GM12878 (cell line): Measurements from ENCODE around the gene CSMD2. TPM values are rescaled to one million over a fixed set of nuclear protein-coding genes. Genes with fewer than 3 reads are reported as not detected.

Experiments
- ATAC-seq: fragments of 200-7000 bp; cut with Tn5 transposase; 3 replicates; pipeline ENCODE4 v1.9.1; 2020; ENCODE audit warnings: mild to moderate bottlenecking, moderate library complexity
- BruUV-seq: library from RNA; stranded (reverse); fragments of 400-500 nt; replicated peaks from 2 replicates; lab custom pipeline; 2021; lab: Mats Ljungman, UMichigan
- CTCF ChIA-PET: fragments of 300-600 bp; sonication (Branson Sonifier 250); formaldehyde crosslinking; extraction: SDS; loops from one replicate; lab custom pipeline; 2021; ENCODE audit warnings: inconsistent platforms; lab: Yijun Ruan, JAX
- POLR2A ChIA-PET: fragments of 350-600 bp; formaldehyde crosslinking; extraction: SDS; loops from one replicate; lab custom pipeline; 2021; ENCODE audit warnings: inconsistent platforms; lab: Charles Lee
- RAD21 ChIA-PET: fragments of 300-600 bp; sonication (Branson Sonifier 250); formaldehyde crosslinking; loops from one replicate; lab custom pipeline; 2023; ENCODE audit warnings: antibody characterized with exemption; ENCODE audit not compliant: unreplicated experiment; lab: Charles Lee
- SMC1A ChIA-PET: fragments of 300-600 bp; sonication (Branson Sonifier 250); formaldehyde crosslinking; loops from one replicate; lab custom pipeline; 2023; ENCODE audit not compliant: unreplicated experiment, uncharacterized antibody; lab: Charles Lee
- DNase-seq: peaks from one replicate; pipeline ENCODE4 v3.0.0-alpha.2; 2011; ENCODE audit warnings: low read depth, low spot score
- FAIRE-seq: peaks from 3 replicates; lab custom pipeline; 2011; peaks lifted over from hg19 to GRCh38; lab: Jason Lieb, UNC
- H2AFZ ChIP-seq: 2 replicates; pipeline ENCODE4 v1.6.0; 2011; ENCODE audit warnings: low read depth, low read length, control low read depth; ENCODE audit not compliant: control insufficient read depth
- H3K27ac ChIP-seq: 2 replicates; pipeline ENCODE4 v1.5.1; 2011; ENCODE audit warnings: control low read depth; ENCODE audit not compliant: control insufficient read depth, insufficient read depth
- H3K27me3 ChIP-seq, 2 experiments: replicated peaks in 1 of 2; 2 replicates each; pipeline versions ENCODE4 v1.6.0 to v1.6.1; 2011; ENCODE audit warnings: low read length in 1 of 2; ENCODE audit not compliant: control insufficient read depth in 2 of 2, insufficient read depth in 2 of 2
- H3K36me3 ChIP-seq, 2 experiments: 2 replicates each; pipeline ENCODE4 v1.5.1; 2011; ENCODE audit warnings: low read length in 1 of 2; ENCODE audit not compliant: control insufficient read depth in 2 of 2, insufficient read depth in 2 of 2
- H3K4me1 ChIP-seq: 2 replicates; pipeline ENCODE4 v1.6.1; 2011; ENCODE audit warnings: mild to moderate bottlenecking, low read length, moderate library complexity, mixed read lengths; ENCODE audit not compliant: control insufficient read depth, insufficient read depth
- H3K4me2 ChIP-seq: 2 replicates; pipeline ENCODE4 v1.6.0; 2011; ENCODE audit warnings: control low read depth; ENCODE audit not compliant: control insufficient read depth, insufficient read depth
- H3K4me3 ChIP-seq: fragments of 200-600 bp; sonication (generic); 2 replicates; pipeline ENCODE4 v1.5.1; 2016
- H3K79me2 ChIP-seq: 2 replicates; pipeline ENCODE4 v1.6.0; 2011; ENCODE audit warnings: low read length; ENCODE audit not compliant: control insufficient read depth, insufficient read depth
- H3K9ac ChIP-seq: 2 replicates; pipeline ENCODE4 v1.8.0; 2011; ENCODE audit warnings: low read length, control low read depth, mixed read lengths; ENCODE audit not compliant: control insufficient read depth, insufficient read depth
- H3K9me3 ChIP-seq: replicated peaks from 3 replicates; pipeline ENCODE4 v1.5.1; 2011; ENCODE audit warnings: mild to moderate bottlenecking, low read length; ENCODE audit not compliant: control insufficient read depth, insufficient read depth
- H4K20me1 ChIP-seq: 2 replicates; pipeline ENCODE4 v1.6.0; 2011; ENCODE audit not compliant: control insufficient read depth, insufficient read depth
- CBX3 ChIP-seq: fragments of 200-600 bp; sonication (generic); IDR thresholded peaks from 2 replicates; pipeline ENCODE4 v1.6.1; 2016; ENCODE audit warnings: low read depth, borderline replicate concordance
- NFXL1 ChIP-seq: fragments of 450-650 bp; IDR thresholded peaks from 2 replicates; pipeline ENCODE4 v1.6.1; 2017; ENCODE audit warnings: antibody characterized with exemption, mild to moderate bottlenecking, borderline replicate concordance
- SUZ12 ChIP-seq: fragments of 200-600 bp; sonication (generic); IDR thresholded peaks from one replicate; pipeline ENCODE4 v1.6.1; 2018; ENCODE audit warnings: antibody characterized with exemption, mild to moderate bottlenecking; ENCODE audit not compliant: unreplicated experiment
- WGBS: methylation state at CpG from one replicate; pipeline ENCODE4 v1.1.6; 2016; ENCODE audit warnings: low lambda C conversion rate; ENCODE audit not compliant: insufficient replicate concordance, insufficient coverage; ENCODE audit errors: missing lambda C conversion rate; 5-methylcytosine and 5-hydroxymethylcytosine counted together
- in situ Hi-C: fragments of 300-500 bp; cut with MboI; formaldehyde crosslinking; loops from 9 replicates; pipeline ENCODE4 v1.14.3; 2018; ENCODE audit warnings: mixed read lengths
- intact Hi-C: fragments of 100-400 bp; cut with micrococcal nuclease; formaldehyde crosslinking; loops from one replicate; pipeline ENCODE4 v1.14.2; 2022; ENCODE audit not compliant: unreplicated experiment
- polyA plus RNA-seq, 11 experiments: library from polyadenylated mRNA; depleted of rRNA in 4 of 11; unstranded in 6 of 11; stranded (reverse) in 5 of 11; fragments of >200 nt; fragmentation: Nextera tagmentation in 4 of 11; fragmentation: Illumina TruSeq in 1 of 11; extraction: Ambion mirVana in 4 of 11; extraction: Trizol in 1 of 11; gene quantifications; 1 replicate in 1 of 11; 2 replicates in 10 of 11; pipeline versions ENCODE4 v1.2.1 to v1.2.3, GENCODE V29; 2011 to 2016; ENCODE audit warnings: inconsistent platforms in 2 of 11, missing spikeins in 2 of 11, low read depth in 1 of 11
- total RNA-seq, 4 experiments: library from RNA; depleted of rRNA in 3 of 4; stranded (reverse); fragments of >200 nt in 3 of 4; fragmentation: Illumina TruSeq in 1 of 4; extraction: Trizol in 1 of 4; gene quantifications; 2 replicates each; pipeline versions ENCODE4 v1.2.1 to v1.2.3, GENCODE V29; 2013 to 2021
- TF ChIP-seq, protein P1 (sequence below): fragments of 450-650 bp; formaldehyde crosslinking; IDR thresholded peaks from 2 replicates; pipeline ENCODE4 v1.5.0; 2022; ENCODE audit warnings: mild to moderate bottlenecking, missing genetic modification characterization
- TF ChIP-seq, protein P2 (sequence below): fragments of 450-650 bp; IDR thresholded peaks from 2 replicates; pipeline ENCODE4 v1.6.1; 2017; ENCODE audit warnings: mild to moderate bottlenecking, moderate library complexity

The CSMD2 gene
- total and polyA plus RNA-seq, 10 of the 15 experiments (the other 5 are each of a cell fraction or from before 2014, with no cell fraction given), result under 0.01 TPM; not detected in 9

DNA sequence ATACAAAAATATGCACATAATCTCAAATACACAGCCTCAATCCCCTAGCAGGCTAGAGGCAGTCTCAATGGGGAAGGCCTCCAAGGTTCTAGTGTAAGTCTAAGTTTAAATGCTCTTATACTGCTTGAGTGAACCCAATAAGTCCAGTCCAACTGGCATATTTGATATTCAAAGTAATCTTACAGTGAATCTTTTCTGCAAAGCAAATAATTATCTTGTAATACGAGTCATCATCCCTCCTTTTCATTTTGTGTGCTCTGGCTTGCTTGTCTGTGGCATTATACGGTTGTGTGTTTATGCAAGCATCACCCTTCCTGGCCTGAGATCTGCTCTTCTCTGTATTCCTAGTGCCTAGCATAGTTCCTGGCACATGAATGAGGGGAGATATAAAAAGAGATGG, 468.1 kb downstream of the CSMD2 start (continued):
- no peak for TF ChIP-seq SUZ12
- TF ChIP-seq, protein P1, sequence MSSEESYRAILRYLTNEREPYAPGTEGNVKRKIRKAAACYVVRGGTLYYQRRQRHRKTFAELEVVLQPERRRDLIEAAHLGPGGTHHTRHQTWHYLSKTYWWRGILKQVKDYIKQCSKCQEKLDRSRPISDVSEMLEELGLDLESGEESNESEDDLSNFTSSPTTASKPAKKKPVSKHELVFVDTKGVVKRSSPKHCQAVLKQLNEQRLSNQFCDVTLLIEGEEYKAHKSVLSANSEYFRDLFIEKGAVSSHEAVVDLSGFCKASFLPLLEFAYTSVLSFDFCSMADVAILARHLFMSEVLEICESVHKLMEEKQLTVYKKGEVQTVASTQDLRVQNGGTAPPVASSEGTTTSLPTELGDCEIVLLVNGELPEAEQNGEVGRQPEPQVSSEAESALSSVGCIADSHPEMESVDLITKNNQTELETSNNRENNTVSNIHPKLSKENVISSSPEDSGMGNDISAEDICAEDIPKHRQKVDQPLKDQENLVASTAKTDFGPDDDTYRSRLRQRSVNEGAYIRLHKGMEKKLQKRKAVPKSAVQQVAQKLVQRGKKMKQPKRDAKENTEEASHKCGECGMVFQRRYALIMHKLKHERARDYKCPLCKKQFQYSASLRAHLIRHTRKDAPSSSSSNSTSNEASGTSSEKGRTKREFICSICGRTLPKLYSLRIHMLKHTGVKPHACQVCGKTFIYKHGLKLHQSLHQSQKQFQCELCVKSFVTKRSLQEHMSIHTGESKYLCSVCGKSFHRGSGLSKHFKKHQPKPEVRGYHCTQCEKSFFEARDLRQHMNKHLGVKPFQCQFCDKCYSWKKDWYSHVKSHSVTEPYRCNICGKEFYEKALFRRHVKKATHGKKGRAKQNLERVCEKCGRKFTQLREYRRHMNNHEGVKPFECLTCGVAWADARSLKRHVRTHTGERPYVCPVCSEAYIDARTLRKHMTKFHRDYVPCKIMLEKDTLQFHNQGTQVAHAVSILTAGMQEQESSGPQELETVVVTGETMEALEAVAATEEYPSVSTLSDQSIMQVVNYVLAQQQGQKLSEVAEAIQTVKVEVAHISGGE (CRISPR knock-in tag), result no peak

DNA sequence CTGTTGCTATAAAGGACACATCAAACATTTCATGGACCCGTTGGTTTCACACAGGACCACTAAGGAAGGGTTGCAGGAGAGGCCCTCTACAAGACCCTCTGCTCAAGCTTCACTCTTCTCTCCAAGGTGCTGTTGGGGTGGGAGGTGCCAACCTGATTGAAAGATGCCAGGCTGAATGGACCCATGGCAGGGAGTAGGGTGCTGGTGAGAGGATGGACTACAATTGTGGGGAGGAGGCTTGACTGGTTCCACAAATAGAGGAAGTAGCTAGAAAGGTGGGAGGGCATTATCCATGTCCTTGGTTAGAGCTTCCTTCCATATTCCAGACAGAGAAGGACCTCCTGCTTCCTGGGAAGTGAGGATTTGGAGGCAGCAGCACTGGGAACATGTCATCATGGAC, 468.7 kb downstream of the CSMD2 start:
- ATAC-seq (no peak), FAIRE-seq (no peak), DNase-seq (no peak)
- Histone ChIP-seq H3K4me1 (no peaks in the 10 kb centered on the region), H3K36me3 (no peaks in the 10 kb centered on the region), H3K79me2 (no peaks in the 10 kb centered on the region), H3K9me3 (no peaks in the 10 kb centered on the region), H3K4me2 (no peak overlapping the region), H3K4me3 (no peak overlapping the region), H2AFZ (no peak overlapping the region), H4K20me1 (no peaks in the 10 kb centered on the region), H3K9ac (no peak overlapping the region), H3K27me3 (peaks cover 1 to 3% of the 10 kb centered on the region in 2 experiments; a peak in 2 of 4 replicates), H3K27ac (no peak overlapping the region)
- ChIA-PET RAD21 (no interaction called here), POLR2A (no interaction called here), CTCF (no interaction called here), SMC1A (no interaction called here)
- intact Hi-C loops (no loop called here), in situ Hi-C loops (no loop called here)
- 0% methylated on average over 1 of the region's 1 CpG for WGBS
- no TSS peak for BruUV-seq
- TF ChIP-seq CBX3 (no peak), NFXL1 (no peak)
- TF ChIP-seq, protein P2, sequence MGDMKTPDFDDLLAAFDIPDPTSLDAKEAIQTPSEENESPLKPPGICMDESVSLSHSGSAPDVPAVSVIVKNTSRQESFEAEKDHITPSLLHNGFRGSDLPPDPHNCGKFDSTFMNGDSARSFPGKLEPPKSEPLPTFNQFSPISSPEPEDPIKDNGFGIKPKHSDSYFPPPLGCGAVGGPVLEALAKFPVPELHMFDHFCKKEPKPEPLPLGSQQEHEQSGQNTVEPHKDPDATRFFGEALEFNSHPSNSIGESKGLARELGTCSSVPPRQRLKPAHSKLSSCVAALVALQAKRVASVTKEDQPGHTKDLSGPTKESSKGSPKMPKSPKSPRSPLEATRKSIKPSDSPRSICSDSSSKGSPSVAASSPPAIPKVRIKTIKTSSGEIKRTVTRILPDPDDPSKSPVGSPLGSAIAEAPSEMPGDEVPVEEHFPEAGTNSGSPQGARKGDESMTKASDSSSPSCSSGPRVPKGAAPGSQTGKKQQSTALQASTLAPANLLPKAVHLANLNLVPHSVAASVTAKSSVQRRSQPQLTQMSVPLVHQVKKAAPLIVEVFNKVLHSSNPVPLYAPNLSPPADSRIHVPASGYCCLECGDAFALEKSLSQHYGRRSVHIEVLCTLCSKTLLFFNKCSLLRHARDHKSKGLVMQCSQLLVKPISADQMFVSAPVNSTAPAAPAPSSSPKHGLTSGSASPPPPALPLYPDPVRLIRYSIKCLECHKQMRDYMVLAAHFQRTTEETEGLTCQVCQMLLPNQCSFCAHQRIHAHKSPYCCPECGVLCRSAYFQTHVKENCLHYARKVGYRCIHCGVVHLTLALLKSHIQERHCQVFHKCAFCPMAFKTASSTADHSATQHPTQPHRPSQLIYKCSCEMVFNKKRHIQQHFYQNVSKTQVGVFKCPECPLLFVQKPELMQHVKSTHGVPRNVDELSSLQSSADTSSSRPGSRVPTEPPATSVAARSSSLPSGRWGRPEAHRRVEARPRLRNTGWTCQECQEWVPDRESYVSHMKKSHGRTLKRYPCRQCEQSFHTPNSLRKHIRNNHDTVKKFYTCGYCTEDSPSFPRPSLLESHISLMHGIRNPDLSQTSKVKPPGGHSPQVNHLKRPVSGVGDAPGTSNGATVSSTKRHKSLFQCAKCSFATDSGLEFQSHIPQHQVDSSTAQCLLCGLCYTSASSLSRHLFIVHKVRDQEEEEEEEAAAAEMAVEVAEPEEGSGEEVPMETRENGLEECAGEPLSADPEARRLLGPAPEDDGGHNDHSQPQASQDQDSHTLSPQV, result no peak
